ENCODE measurements around the gene MARVELD1. TPM values are rescaled to one million over a fixed set of nuclear protein-coding genes. Genes with fewer than 3 reads are reported as not detected.

Gene MARVELD1
- total and polyA plus RNA-seq, 9 donors = 16.2 to 58.5 (median 40.2) TPM

DNA sequence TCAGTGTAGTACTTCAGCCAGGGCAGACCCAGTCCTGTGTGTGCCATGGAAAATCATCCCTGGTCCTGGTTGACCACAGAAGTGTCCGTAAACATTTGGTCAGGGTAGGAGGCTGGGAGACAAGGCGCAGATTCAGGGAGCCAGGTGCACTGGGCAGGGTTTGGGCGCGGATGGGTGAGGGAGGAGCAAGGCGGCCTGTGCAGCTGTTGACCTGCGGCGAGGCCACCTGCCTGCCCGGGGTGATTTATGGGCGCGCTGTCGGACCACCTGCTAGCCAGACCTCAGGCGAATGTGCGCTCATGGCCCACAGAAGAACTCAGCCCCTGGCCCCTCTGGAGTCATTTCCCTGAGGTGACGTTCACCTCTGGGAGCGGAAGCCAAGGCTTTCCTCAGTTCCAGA, 51.7 kb downstream of the MARVELD1 start:
- no peaks in the 10 kb centered on the region for H3K27me3 ChIP-seq
- H3K4me1 ChIP-seq (ENCODE audit: insufficient read depth) = no peaks in the 10 kb centered on the region
- TF ChIP-seq POLR2A (IDR thresholded peaks at IDR 0.05) (no peak), EP300 (IDR thresholded peaks at IDR 0.05) (no peak)
- TF ChIP-seq, protein P1, sequence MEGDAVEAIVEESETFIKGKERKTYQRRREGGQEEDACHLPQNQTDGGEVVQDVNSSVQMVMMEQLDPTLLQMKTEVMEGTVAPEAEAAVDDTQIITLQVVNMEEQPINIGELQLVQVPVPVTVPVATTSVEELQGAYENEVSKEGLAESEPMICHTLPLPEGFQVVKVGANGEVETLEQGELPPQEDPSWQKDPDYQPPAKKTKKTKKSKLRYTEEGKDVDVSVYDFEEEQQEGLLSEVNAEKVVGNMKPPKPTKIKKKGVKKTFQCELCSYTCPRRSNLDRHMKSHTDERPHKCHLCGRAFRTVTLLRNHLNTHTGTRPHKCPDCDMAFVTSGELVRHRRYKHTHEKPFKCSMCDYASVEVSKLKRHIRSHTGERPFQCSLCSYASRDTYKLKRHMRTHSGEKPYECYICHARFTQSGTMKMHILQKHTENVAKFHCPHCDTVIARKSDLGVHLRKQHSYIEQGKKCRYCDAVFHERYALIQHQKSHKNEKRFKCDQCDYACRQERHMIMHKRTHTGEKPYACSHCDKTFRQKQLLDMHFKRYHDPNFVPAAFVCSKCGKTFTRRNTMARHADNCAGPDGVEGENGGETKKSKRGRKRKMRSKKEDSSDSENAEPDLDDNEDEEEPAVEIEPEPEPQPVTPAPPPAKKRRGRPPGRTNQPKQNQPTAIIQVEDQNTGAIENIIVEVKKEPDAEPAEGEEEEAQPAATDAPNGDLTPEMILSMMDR (IDR thresholded peaks at IDR 0.05) = no peak
- H3K27ac ChIP-seq = no peak overlapping the region
- WGBS, 3 donors = 82 to 85% (median 83%) methylated on average over 14 to 15 of the region's 15 CpGs
- no peak for DNase-seq
- intact Hi-C loops (cut with DNase I) = no loop called here
- no peaks in the 10 kb centered on the region for H3K9me3 ChIP-seq
- H3K36me3 ChIP-seq = no peaks in the 10 kb centered on the region
- no peak overlapping the region for H3K4me3 ChIP-seq

DNA sequence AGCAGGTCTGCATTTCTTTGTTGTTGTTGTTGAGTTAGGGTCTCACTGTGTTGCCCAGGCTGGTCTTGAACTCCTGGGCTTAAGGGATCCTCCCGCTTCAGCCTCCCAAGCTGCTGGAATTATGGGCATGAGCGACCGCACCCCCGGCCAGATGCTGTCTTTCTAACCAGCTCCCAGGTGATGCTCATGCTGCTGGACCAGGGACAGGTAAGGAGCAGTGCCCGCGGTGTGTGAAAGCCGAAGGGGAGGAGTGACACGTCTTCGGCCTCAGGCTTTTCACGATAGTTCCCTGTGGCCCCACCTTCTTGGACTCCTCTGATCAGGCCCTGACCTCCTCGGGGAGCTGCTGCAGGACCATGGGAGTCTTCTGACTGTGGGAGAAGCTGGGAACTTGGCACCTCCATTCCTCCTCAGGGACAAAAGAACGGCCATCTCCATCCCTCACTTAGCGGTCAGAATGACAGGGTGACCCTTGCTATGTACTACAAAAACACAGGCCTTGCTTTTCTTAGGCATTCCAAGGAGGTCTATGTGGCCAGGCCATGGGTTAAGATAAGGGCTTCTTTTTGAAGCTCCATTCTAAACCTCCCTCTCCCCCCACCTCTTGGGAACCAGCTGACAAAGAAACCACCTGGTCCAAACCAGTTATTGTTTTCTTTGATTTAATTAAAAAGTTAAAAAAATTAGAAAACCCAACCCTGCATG, 52.7 kb downstream of the MARVELD1 start:
- Histone ChIP-seq H3K36me3 (no peaks in the 10 kb centered on the region), H3K27ac (no peak overlapping the region), H3K4me3 (no peak overlapping the region), H3K27me3 (no peaks in the 10 kb centered on the region), H3K4me1 (ENCODE audit: insufficient read depth) (no peaks in the 10 kb centered on the region), H3K9me3 (no peaks in the 10 kb centered on the region)
- TF ChIP-seq EP300 (IDR thresholded peaks at IDR 0.05) (no peak), POLR2A (IDR thresholded peaks at IDR 0.05) (no peak)
- TF ChIP-seq, protein P1 (IDR thresholded peaks at IDR 0.05) = no peak
- intact Hi-C loops (cut with DNase I) = no loop called here
- 74 to 88% (median 78%) methylated on average over 13 of the region's 13 CpGs for WGBS, 3 donors
- no peak for DNase-seq

DNA sequence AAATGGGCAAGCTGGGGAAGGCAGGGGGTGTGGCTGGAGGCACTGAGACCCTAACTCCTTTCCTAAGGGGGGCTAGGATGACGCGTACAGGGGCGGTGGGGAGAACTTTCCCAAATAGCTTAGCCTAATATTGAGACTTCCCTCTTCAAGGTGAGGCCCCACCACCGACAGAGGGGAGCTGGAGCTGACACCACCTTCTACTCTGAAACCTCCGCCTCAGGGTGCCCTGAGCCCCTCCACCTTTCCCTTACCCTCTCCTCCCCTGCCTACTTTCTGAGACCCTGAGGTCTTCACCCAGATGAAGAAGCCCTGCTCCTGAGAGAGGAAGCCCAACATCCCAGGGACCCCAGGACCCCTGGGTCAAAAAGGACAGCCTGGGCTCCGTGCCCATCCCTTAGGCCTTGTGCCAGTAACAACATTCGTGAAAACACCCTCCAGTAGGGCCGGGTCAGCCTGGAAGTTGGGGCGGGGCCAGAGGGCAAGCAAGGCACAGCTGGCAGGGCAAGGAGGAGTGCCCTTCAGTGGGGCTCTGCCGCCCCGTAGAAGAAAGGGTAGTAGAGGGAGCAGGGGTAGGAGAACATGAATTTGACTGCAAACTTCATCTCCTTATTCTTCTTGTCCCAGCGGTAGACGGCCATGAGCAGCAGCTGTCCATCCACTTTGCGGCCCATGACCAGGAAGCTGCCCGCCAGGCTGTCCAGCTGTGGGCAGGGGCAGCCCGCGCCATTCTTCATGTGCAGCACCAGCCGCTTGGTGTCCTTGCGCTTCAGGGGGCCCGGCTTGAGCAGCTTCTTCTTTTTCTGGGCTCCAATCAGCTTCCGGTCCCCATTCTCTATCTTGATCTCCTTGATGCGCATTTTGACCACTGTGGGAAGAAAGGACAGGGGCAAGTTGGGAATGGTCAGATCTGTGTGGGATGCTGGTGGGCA, 53.7 kb downstream of the MARVELD1 start:
- 82 to 87% (median 86%) methylated on average over 22 of the region's 22 CpGs for WGBS, 3 donors
- DNase-seq = no peak
- no peaks in the 10 kb centered on the region for H3K9me3 ChIP-seq
- no peaks in the 10 kb centered on the region for H3K27me3 ChIP-seq
- no peaks in the 10 kb centered on the region for H3K4me1 ChIP-seq (ENCODE audit: insufficient read depth)
- no peaks in the 10 kb centered on the region for H3K36me3 ChIP-seq
- intact Hi-C loops (cut with DNase I) = no loop called here
- no peak overlapping the region for H3K27ac ChIP-seq
- no peak for TF ChIP-seq POLR2A (IDR thresholded peaks at IDR 0.05)
- TF ChIP-seq, protein P1 (IDR thresholded peaks at IDR 0.05) = no peak
- no peak overlapping the region for H3K4me3 ChIP-seq

Other genes with a start within 250 kb of the MARVELD1 start
- 10 to 100 TPM; 54.2 to 63.6 (median 56.4) TPM for gene MMS19, start 215.3 kb upstream of the MARVELD1 start, total RNA-seq
- gene MMS19, start 215.3 kb upstream of the MARVELD1 start, polyA plus RNA-seq = 10 to 100 TPM; 45.3 to 58.4 TPM
- gene UBTD1, start 214.8 kb upstream of the MARVELD1 start, total RNA-seq = 10 to 100 TPM in 4 of 7 donors, 1 to 10 TPM in 3; 5.7 to 15.2 (median 12.8) TPM
- 10 to 100 TPM in 1 of 2 donors, under 1 TPM in 1; 0.20 to 11.5 TPM for gene UBTD1, start 214.8 kb upstream of the MARVELD1 start, polyA plus RNA-seq
- gene ANKRD2, start 141.0 kb upstream of the MARVELD1 start, total RNA-seq = under 1 TPM in 3 of 7 donors, not detected in 4; 0.37 to 0.46 (median 0.40) TPM
- under 1 TPM; 0.11 to 0.17 TPM for gene ANKRD2, start 141.0 kb upstream of the MARVELD1 start, polyA plus RNA-seq
- gene HOGA1, start 129.3 kb upstream of the MARVELD1 start, total RNA-seq = under 1 TPM in 5 of 7 donors, not detected in 2; 0.12 to 0.80 (median 0.23) TPM
- under 1 TPM; 0.05 to 0.60 TPM for gene HOGA1, start 129.3 kb upstream of the MARVELD1 start, polyA plus RNA-seq
- gene C10orf62, start 124.0 kb upstream of the MARVELD1 start, total RNA-seq = under 1 TPM in 1 of 7 donors, not detected in 6; 0.48 TPM
- not detected for gene C10orf62, start 124.0 kb upstream of the MARVELD1 start, polyA plus RNA-seq
- 10 to 100 TPM in 4 of 7 donors, 1 to 10 TPM in 3; 6.6 to 17.7 (median 12.9) TPM for gene MORN4, start 80.2 kb upstream of the MARVELD1 start, total RNA-seq
- gene MORN4, start 80.2 kb upstream of the MARVELD1 start, polyA plus RNA-seq = 10 to 100 TPM; 10.9 to 11.5 TPM
- gene PI4K2A, start 73.1 kb upstream of the MARVELD1 start, total RNA-seq = 10 to 100 TPM; 11.0 to 18.0 (median 12.6) TPM
- 10 to 100 TPM; 10.8 to 23.8 TPM for gene PI4K2A, start 73.1 kb upstream of the MARVELD1 start, polyA plus RNA-seq
- 100 to 1,000 TPM in 2 of 7 donors, 10 to 100 TPM in 5; 12.0 to 139 (median 31.8) TPM for gene AVPI1, start 26.5 kb upstream of the MARVELD1 start, total RNA-seq
- gene AVPI1, start 26.5 kb upstream of the MARVELD1 start, polyA plus RNA-seq = 10 to 100 TPM; 18.2 to 20.8 TPM
- 10 to 100 TPM; 20.8 to 30.1 (median 25.8) TPM for gene ZFYVE27, start 23.4 kb downstream of the MARVELD1 start, total RNA-seq
- gene ZFYVE27, start 23.4 kb downstream of the MARVELD1 start, polyA plus RNA-seq = 10 to 100 TPM; 14.4 to 23.5 TPM
- gene SFRP5, start 58.3 kb downstream of the MARVELD1 start, total RNA-seq = 1 to 10 TPM in 1 of 7 donors, under 1 TPM in 4, not detected in 2; 0.18 to 3.0 (median 0.41) TPM
- under 1 TPM; 0.28 to 0.48 TPM for gene SFRP5, start 58.3 kb downstream of the MARVELD1 start, polyA plus RNA-seq
- under 1 TPM in 5 of 7 donors, not detected in 2; under 0.01 to 0.22 (median 0.05) TPM for gene GOLGA7B, start 136.1 kb downstream of the MARVELD1 start, total RNA-seq
- under 1 TPM; 0.02 to 0.30 TPM for gene GOLGA7B, start 136.1 kb downstream of the MARVELD1 start, polyA plus RNA-seq

Data from ovary (tissue), 9 donors.